Measurements from ENCODE around the gene RPS6KA1.

- TF ChIP-seq, protein P1, sequence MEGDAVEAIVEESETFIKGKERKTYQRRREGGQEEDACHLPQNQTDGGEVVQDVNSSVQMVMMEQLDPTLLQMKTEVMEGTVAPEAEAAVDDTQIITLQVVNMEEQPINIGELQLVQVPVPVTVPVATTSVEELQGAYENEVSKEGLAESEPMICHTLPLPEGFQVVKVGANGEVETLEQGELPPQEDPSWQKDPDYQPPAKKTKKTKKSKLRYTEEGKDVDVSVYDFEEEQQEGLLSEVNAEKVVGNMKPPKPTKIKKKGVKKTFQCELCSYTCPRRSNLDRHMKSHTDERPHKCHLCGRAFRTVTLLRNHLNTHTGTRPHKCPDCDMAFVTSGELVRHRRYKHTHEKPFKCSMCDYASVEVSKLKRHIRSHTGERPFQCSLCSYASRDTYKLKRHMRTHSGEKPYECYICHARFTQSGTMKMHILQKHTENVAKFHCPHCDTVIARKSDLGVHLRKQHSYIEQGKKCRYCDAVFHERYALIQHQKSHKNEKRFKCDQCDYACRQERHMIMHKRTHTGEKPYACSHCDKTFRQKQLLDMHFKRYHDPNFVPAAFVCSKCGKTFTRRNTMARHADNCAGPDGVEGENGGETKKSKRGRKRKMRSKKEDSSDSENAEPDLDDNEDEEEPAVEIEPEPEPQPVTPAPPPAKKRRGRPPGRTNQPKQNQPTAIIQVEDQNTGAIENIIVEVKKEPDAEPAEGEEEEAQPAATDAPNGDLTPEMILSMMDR (IDR thresholded peaks at IDR 0.05) = no peak
- TF ChIP-seq POLR2A (IDR thresholded peaks at IDR 0.05) = no peak
Observed at GRCh38 chr1:26548841-26549240, 19.3 kb downstream of the RPS6KA1 start.

Measured in testis (tissue), 2 donors.